Endothelial cell of umbilical vein (primary cell): ENCODE results near the gene CYP3A4. TPM values are rescaled to one million over a fixed set of nuclear protein-coding genes. Genes with fewer than 3 reads are reported as not detected.

Experiments used
- BruUV-seq: library from RNA; stranded (reverse); fragments of 400-500 nt; replicated peaks from 2 replicates; lab custom pipeline; 2021; lab: Mats Ljungman, UMichigan
- CTCF ChIA-PET: fragments of 300-600, 350-600 bp; sonication (Branson Sonifier 250); formaldehyde crosslinking; loops from one replicate; lab custom pipeline; 2021; ENCODE audit warnings: antibody characterized with exemption, inconsistent platforms; lab: Charles Lee
- POLR2A ChIA-PET: fragments of 300-600, 350-600 bp; sonication (Branson Sonifier 250); formaldehyde crosslinking; loops from one replicate; lab custom pipeline; 2021; ENCODE audit warnings: antibody characterized with exemption, inconsistent platforms; lab: Charles Lee
- DNase-seq: peaks from one replicate; pipeline ENCODE4 v3.0.0-alpha.2; 2011; ENCODE audit warnings: low read depth, low spot score
- FAIRE-seq: peaks from 2 replicates; lab custom pipeline; 2011; peaks lifted over from hg19 to GRCh38; lab: Jason Lieb, UNC
- H2AFZ ChIP-seq: 2 replicates; pipeline ENCODE4 v1.6.0; 2012; ENCODE audit warnings: low read depth, low read length, control low read depth, inconsistent platforms
- H3K27ac ChIP-seq: 2 replicates; pipeline ENCODE4 v1.5.1; 2011; ENCODE audit warnings: low read depth, mild to moderate bottlenecking, control low read depth, low read length, moderate library complexity; ENCODE audit not compliant: insufficient read depth
- H3K27me3 ChIP-seq, 2 experiments: 2 replicates each; pipeline versions ENCODE4 v1.6.0 to v1.6.1; 2011; ENCODE audit warnings: low read length in 2 of 2, mixed read lengths in 1 of 2; ENCODE audit not compliant: control insufficient read depth in 2 of 2, insufficient read depth in 2 of 2
- H3K36me3 ChIP-seq, 2 experiments: 2 replicates in 1 of 2; 3 replicates in 1 of 2; pipeline ENCODE4 v1.5.1; 2011; ENCODE audit warnings: low read length in 2 of 2, mild to moderate bottlenecking in 1 of 2, moderate library complexity in 1 of 2; ENCODE audit not compliant: control insufficient read depth in 2 of 2, insufficient read depth in 2 of 2; ENCODE audit errors: extremely low read depth in 1 of 2
- H3K4me1 ChIP-seq: 3 replicates; pipeline ENCODE4 v1.5.1; 2011; ENCODE audit warnings: mild to moderate bottlenecking, low read length; ENCODE audit not compliant: control insufficient read depth, insufficient read depth; ENCODE audit errors: extremely low read depth
- H3K4me2 ChIP-seq: 2 replicates; pipeline ENCODE4 v1.6.1; 2011; ENCODE audit warnings: low read length, control low read depth, mixed read lengths; ENCODE audit not compliant: insufficient read depth
- H3K4me3 ChIP-seq, 3 experiments: fragments of 200-600 bp in 1 of 3; sonication (generic), shearing (Covaris generic) in 1 of 3; replicated peaks in 1 of 3; 2 replicates each; pipeline ENCODE4 v1.5.1; 2011 to 2016; ENCODE audit warnings: control low read depth in 3 of 3, low read length in 3 of 3, mild to moderate bottlenecking in 2 of 3, inconsistent platforms in 1 of 3, low read depth in 1 of 3, moderate library complexity in 1 of 3; ENCODE audit not compliant: insufficient read depth in 1 of 3
- H3K79me2 ChIP-seq: 2 replicates; pipeline ENCODE4 v1.6.0; 2012; ENCODE audit warnings: low read length, inconsistent platforms; ENCODE audit not compliant: control insufficient read depth, insufficient read depth
- H3K9ac ChIP-seq: replicated peaks from 2 replicates; pipeline ENCODE3; 2011; ENCODE audit warnings: low read length, control low read depth; ENCODE audit not compliant: insufficient read depth; ENCODE audit errors: extremely low read depth
- H3K9me1 ChIP-seq: replicated peaks from 3 replicates; pipeline ENCODE4 v1.6.0; 2011; ENCODE audit warnings: mild to moderate bottlenecking, low read length; ENCODE audit not compliant: control insufficient read depth, insufficient read depth; ENCODE audit errors: extremely low read depth
- H3K9me3 ChIP-seq: replicated peaks from 2 replicates; pipeline ENCODE4 v1.5.1; 2012; ENCODE audit warnings: low read length, inconsistent platforms; ENCODE audit not compliant: control insufficient read depth, insufficient read depth
- H4K20me1 ChIP-seq: replicated peaks from 2 replicates; pipeline ENCODE3; 2011; ENCODE audit warnings: mild to moderate bottlenecking, low read length; ENCODE audit not compliant: control insufficient read depth, insufficient read depth; ENCODE audit errors: extremely low read depth
- EZH2 ChIP-seq: IDR thresholded peaks from 2 replicates; pipeline ENCODE4 v1.6.1; 2012; ENCODE audit warnings: borderline replicate concordance, low read depth, mild to moderate bottlenecking, moderate library complexity, low read length, inconsistent platforms; ENCODE audit not compliant: severe bottlenecking
- FOS ChIP-seq: IDR thresholded peaks from 2 replicates; pipeline ENCODE4 v1.6.1; 2011; ENCODE audit warnings: mild to moderate bottlenecking, low read length, moderate library complexity, borderline replicate concordance; ENCODE audit not compliant: insufficient read depth
- GATA2 ChIP-seq: IDR thresholded peaks from 2 replicates; pipeline ENCODE4 v1.7.0; 2011; ENCODE audit warnings: low read depth, mild to moderate bottlenecking, moderate library complexity, mixed read lengths, low read length; ENCODE audit not compliant: insufficient read length, insufficient read depth
- JUN ChIP-seq: IDR thresholded peaks from 2 replicates; pipeline ENCODE4 v1.6.1; 2011; ENCODE audit warnings: borderline replicate concordance, low read depth; ENCODE audit not compliant: insufficient read length, insufficient read depth
- MYC ChIP-seq: IDR thresholded peaks from one replicate; pipeline ENCODE4 v1.6.1; 2011; ENCODE audit warnings: mild to moderate bottlenecking, low read depth, low read length
- POLR2A ChIP-seq: IDR thresholded peaks from 2 replicates; pipeline ENCODE4 v1.6.1; 2012; ENCODE audit warnings: low read depth, mild to moderate bottlenecking, control low read depth, low read length
- POLR2AphosphoS5 ChIP-seq: IDR thresholded peaks from 2 replicates; pipeline ENCODE4 v1.6.1; 2012; ENCODE audit warnings: low read depth, mild to moderate bottlenecking, control low read depth, low read length, moderate library complexity; ENCODE audit not compliant: insufficient read depth
- dilution Hi-C: fragments of 300-500 bp; cut with MboI; formaldehyde crosslinking; loops from one replicate; pipeline ENCODE4 v1.15.0; 2019; ENCODE audit warnings: low sequenced_read_pairs; ENCODE audit not compliant: extremely low pct_ligation_motif_present
- intact Hi-C: fragments of 100-400 bp; cut with micrococcal nuclease; formaldehyde crosslinking; loops from one replicate; pipeline ENCODE4 v1.10.0; 2022
- polyA plus RNA-seq, 4 experiments: library from polyadenylated mRNA; depleted of rRNA in 3 of 4; stranded (reverse) in 3 of 4; unstranded in 1 of 4; fragments of >200 nt; gene quantifications; 2 replicates each; pipeline versions ENCODE4 v1.2.1 to v1.2.3, GENCODE V29; 2011 to 2012; ENCODE audit warnings: missing spikeins in 1 of 4
- total RNA-seq: library from RNA; stranded (reverse); gene quantifications from 2 replicates; pipeline ENCODE4 v1.2.3, GENCODE V29; 2021
- TF ChIP-seq, protein P1 (sequence below): IDR thresholded peaks from 2 replicates; pipeline ENCODE4 v1.6.1; 2011; ENCODE audit not compliant: insufficient read depth, insufficient read length
- TF ChIP-seq, protein P2 (sequence below), 2 donors: IDR thresholded peaks; 1 replicate in 1 of 2; 2 replicates in 1 of 2; pipeline ENCODE4 v1.5.1; 2011; ENCODE audit warnings: low read length in 2 of 2, mild to moderate bottlenecking in 2 of 2, moderate library complexity in 2 of 2, control low read depth in 1 of 2, inconsistent platforms in 1 of 2, low read depth in 1 of 2; ENCODE audit not compliant: insufficient read depth in 1 of 2; ENCODE audit errors: extremely low read depth in 1 of 2

CYP3A4 gene
- total and polyA plus RNA-seq, 2 donors (not counting 3 experiments of a cell fraction or from before 2014, with no cell fraction given): not detected

DNA sequence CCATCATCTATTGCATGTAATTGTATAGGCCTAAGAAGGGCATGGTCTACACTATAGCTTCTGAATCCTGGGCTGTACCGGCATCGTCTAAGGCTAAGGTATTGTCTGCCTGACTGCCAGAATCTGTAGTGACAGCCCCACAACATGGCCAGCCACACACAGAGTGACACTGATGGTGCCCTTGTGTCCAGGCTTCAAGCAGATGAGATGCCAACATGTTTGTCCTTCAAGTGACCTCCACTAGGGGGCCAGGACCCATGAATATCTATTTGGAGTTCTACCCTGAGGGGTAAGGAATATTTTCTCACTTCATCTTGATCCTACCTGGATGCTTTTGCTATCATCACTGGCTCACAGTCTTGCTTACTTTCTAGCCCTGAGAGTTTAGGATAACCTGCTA lies 50.5 kb downstream of the CYP3A4 start:
- H3K4me1 ChIP-seq: no peaks in the 10 kb centered on the region

DNA sequence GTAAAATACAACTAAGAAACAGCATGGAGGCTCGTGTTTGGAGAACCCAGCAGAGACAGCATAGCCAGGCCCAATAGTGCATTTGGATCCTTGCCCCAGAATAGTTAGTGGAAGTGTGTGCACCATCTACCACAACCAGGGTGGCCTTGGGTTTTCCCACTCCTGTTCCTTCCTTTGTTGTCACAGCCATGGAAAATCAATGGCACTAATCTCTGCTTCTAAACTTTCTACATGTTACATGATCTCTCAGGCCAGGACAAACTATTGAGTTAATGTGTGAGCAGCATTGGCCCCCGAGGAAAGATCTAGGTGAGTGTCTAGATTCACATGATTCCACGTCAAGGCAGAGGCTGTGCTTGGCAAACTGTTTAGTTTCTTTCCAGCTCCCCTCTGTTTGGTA lies 51.0 kb downstream of the CYP3A4 start:
- POLR2A ChIA-PET: no interaction called here
- Histone ChIP-seq H3K36me3 (no peaks in the 10 kb centered on the region), H3K4me3 (no peak overlapping the region), H2AFZ (no peak overlapping the region), H3K27ac (no peak overlapping the region), H3K4me1 (no peaks in the 10 kb centered on the region), H3K9me3 (no peaks in the 10 kb centered on the region), H3K9ac (no peak overlapping the region), H3K9me1 (no peaks in the 10 kb centered on the region), H4K20me1 (no peaks in the 10 kb centered on the region), H3K27me3 (no peaks in the 10 kb centered on the region), H3K4me2 (no peak overlapping the region), H3K79me2 (no peaks in the 10 kb centered on the region)
- dilution Hi-C loops: no loop called here
- no TSS peak for BruUV-seq
- FAIRE-seq: no peak
- intact Hi-C loops: no loop called here
- no peak for DNase-seq
- CTCF ChIA-PET: no interaction called here
- no peak for TF ChIP-seq EZH2
- no peak for TF ChIP-seq POLR2AphosphoS5
- no peak for TF ChIP-seq JUN
- TF ChIP-seq FOS: no peak
- TF ChIP-seq, protein P1, sequence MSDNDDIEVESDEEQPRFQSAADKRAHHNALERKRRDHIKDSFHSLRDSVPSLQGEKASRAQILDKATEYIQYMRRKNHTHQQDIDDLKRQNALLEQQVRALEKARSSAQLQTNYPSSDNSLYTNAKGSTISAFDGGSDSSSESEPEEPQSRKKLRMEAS: no peak
- TF ChIP-seq GATA2: no peak
- TF ChIP-seq, protein P2, sequence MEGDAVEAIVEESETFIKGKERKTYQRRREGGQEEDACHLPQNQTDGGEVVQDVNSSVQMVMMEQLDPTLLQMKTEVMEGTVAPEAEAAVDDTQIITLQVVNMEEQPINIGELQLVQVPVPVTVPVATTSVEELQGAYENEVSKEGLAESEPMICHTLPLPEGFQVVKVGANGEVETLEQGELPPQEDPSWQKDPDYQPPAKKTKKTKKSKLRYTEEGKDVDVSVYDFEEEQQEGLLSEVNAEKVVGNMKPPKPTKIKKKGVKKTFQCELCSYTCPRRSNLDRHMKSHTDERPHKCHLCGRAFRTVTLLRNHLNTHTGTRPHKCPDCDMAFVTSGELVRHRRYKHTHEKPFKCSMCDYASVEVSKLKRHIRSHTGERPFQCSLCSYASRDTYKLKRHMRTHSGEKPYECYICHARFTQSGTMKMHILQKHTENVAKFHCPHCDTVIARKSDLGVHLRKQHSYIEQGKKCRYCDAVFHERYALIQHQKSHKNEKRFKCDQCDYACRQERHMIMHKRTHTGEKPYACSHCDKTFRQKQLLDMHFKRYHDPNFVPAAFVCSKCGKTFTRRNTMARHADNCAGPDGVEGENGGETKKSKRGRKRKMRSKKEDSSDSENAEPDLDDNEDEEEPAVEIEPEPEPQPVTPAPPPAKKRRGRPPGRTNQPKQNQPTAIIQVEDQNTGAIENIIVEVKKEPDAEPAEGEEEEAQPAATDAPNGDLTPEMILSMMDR (IDR thresholded peaks at IDR 0.05; ENCODE audit: extremely low read depth in 1 of 2, insufficient read depth in 1 of 2, low read depth in 1 of 2, low read length in 2 of 2): no peak
- TF ChIP-seq MYC: no peak
- TF ChIP-seq POLR2A: no peak

More for the DNA sequence above, 50.5 kb downstream of the CYP3A4 start:
- intact Hi-C loops: no loop called here
- Histone ChIP-seq H3K27ac (no peak overlapping the region), H4K20me1 (no peaks in the 10 kb centered on the region), H3K4me3 (no peak overlapping the region), H3K9me1 (no peaks in the 10 kb centered on the region), H2AFZ (no peak overlapping the region), H3K27me3 (no peaks in the 10 kb centered on the region), H3K9ac (no peak overlapping the region), H3K36me3 (no peaks in the 10 kb centered on the region), H3K9me3 (no peaks in the 10 kb centered on the region), H3K4me2 (no peak overlapping the region), H3K79me2 (no peaks in the 10 kb centered on the region)
- no TSS peak for BruUV-seq
- ChIA-PET CTCF (no interaction called here), POLR2A (no interaction called here)
- no peak for FAIRE-seq
- DNase-seq: no peak
- TF ChIP-seq, protein P2 (IDR thresholded peaks at IDR 0.05; ENCODE audit: extremely low read depth in 1 of 2, insufficient read depth in 1 of 2, low read depth in 1 of 2, low read length in 2 of 2): peak; percentile 20 to 23
- TF ChIP-seq POLR2AphosphoS5 (no peak), GATA2 (no peak), POLR2A (no peak), FOS (no peak)
- dilution Hi-C loops: no loop called here
